Right lobe of liver (tissue), 6 donors: ENCODE measurements around the gene MCM8. TPM values are rescaled to one million over a fixed set of nuclear protein-coding genes. Genes with fewer than 3 reads are reported as not detected.
A peak's percentile ranks its signal among the peaks of the same experiment; 100 is the strongest.

Experiments
- ATAC-seq, 4 donors: fragments of 200-7000 bp; cut with Tn5 transposase; one replicate each; pipeline ENCODE4 v1.9.1; 2020; ENCODE audit warnings: mild to moderate bottlenecking in 4 of 4, moderate library complexity in 4 of 4
- DNase-seq, 3 donors: peaks; one replicate each; pipeline ENCODE4 v3.0.0-alpha.2; 2020
- H3K27ac ChIP-seq, 3 donors: fragments of 200-600 bp; one replicate each; pipeline ENCODE4 v1.8.0; 2022
- H3K27me3 ChIP-seq, 2 donors: fragments of 200-600 bp; one replicate each; pipeline ENCODE4 v1.8.0; 2022
- H3K36me3 ChIP-seq, 4 donors: fragments of 200-600 bp; sonication (generic) in 1 of 4; one replicate each; pipeline versions ENCODE4 v1.5.1 to v1.8.0; 2017 to 2022; ENCODE audit warnings: control low read depth in 1 of 4
- H3K4me1 ChIP-seq, 4 donors: fragments of 200-600 bp; sonication (generic) in 1 of 4; one replicate each; pipeline versions ENCODE4 v1.5.1 to v1.8.0; 2017 to 2022; ENCODE audit warnings: control low read depth in 1 of 4
- H3K4me3 ChIP-seq, 3 donors: fragments of 200-600 bp; one replicate each; pipeline ENCODE4 v1.8.0; 2022
- H3K9me3 ChIP-seq, 4 donors: fragments of 200-600 bp; sonication (generic) in 1 of 4; one replicate each; pipeline versions ENCODE4 v1.5.1 to v1.8.0; 2017 to 2022; ENCODE audit warnings: control low read depth in 1 of 4
- CTCF ChIP-seq, 4 donors: fragments of 200-600 bp in 3 of 4; fragments of 450-650 bp in 1 of 4; IDR thresholded peaks; one replicate each; pipeline versions ENCODE4 v1.5.1 to v1.8.0; 2016 to 2022; ENCODE audit warnings: antibody characterized with exemption in 4 of 4, mild to moderate bottlenecking in 2 of 4
- POLR2A ChIP-seq: fragments of 450-650 bp; IDR thresholded peaks from one replicate; pipeline ENCODE4 v1.6.1; 2017; ENCODE audit warnings: antibody characterized with exemption, mild to moderate bottlenecking
- WGBS: methylation state at CpG from one replicate; pipeline ENCODE4 v1.1.6; 2018; ENCODE audit warnings: low coverage, low lambda C conversion rate; ENCODE audit not compliant: insufficient coverage; ENCODE audit errors: missing lambda C conversion rate; 5-methylcytosine and 5-hydroxymethylcytosine counted together
- intact Hi-C, 2 donors: fragments of 100-400 bp; cut with DNase I; formaldehyde crosslinking; loops; one replicate each; pipeline versions ENCODE4 v1.11.2 to v1.14.1; 2022
- long read RNA-seq: library from polyadenylated mRNA; unstranded; transcript quantifications from one replicate; pipeline ENCODE4 v2.0.0, GENCODE V29; 2019
- total RNA-seq, 6 experiments: library from RNA; depleted of rRNA in 2 of 6; stranded (reverse); fragments of >200 nt in 2 of 6; fragmentation: NEBNext Ultra II Directional in 3 of 6; extraction: Animal tissue kit (Norgen Biotek cat#: 25700) in 3 of 6; gene quantifications; one replicate each; pipeline versions ENCODE4 v1.1.0 to v1.2.4, GENCODE V29; 2016 to 2023
- donor health status: DM: no; HTN: yes; CAD: no.
- donor health status: DM: no; HTN: no; CAD: no.
- donor health status: DM: no; HTN: no; CAD: no.
- donor health status: DM: no; HTN: yes; CAD: no.
- donor health status: DM: no; HTN: yes; CAD: no.

MCM8 gene
- total RNA-seq, result 1 to 10 TPM; 1.4 to 2.5 (median 1.6) TPM
- long read RNA-seq, result 0 reads

- Histone ChIP-seq H3K9me3 (no peaks in the 10 kb centered on the region), H3K27ac (peak within 1 kb of the TSS in 1 of 3 donors; percentile 50), H3K36me3 (peaks cover 0 to 23% (median 4%) of the 10 kb centered on the region in 4 donors), H3K4me3 (peak within 1 kb of the TSS; percentile 86 to 98 (median 93)), H3K4me1 (peaks cover 0 to 15% (median 2%) of the 10 kb centered on the region in 4 donors), H3K27me3 (no peaks in the 10 kb centered on the region)
- ATAC-seq (peak; percentile 100), DNase-seq (peak; percentile 96 to 97 (median 96))
- TF ChIP-seq POLR2A (peak; percentile 48), CTCF (IDR thresholded peaks at IDR 0.05) (no peak)
- WGBS, result under 1% methylated on average over 35 of the region's 61 CpGs
- intact Hi-C loops, result no loop called here
Observed at GRCh38 chr20:5950271-5951031, at the start of gene MCM8, which contains the start of gene TRMT6. TSS of gene MCM8 (plus strand) at chr20:5950652. CDS start at chr20:5952016, 1,364 bp downstream. TSS of gene TRMT6 (minus strand) at chr20:5950533. CDS start at chr20:5950405, 128 bp downstream.

GRCh38 chr20:5900908-5901307 is 49.5 kb upstream of the MCM8 start:
- Histone ChIP-seq H3K27me3 (no peaks in the 10 kb centered on the region), H3K4me3 (no peak overlapping the region), H3K4me1 (no peaks in the 10 kb centered on the region), H3K9me3 (no peaks in the 10 kb centered on the region), H3K36me3 (no peaks in the 10 kb centered on the region), H3K27ac (no peak overlapping the region)
- no peak for ATAC-seq
- 56% methylated on average over 1 of the region's 1 CpG for WGBS
- TF ChIP-seq CTCF (IDR thresholded peaks at IDR 0.05) (no peak), POLR2A (no peak)
- DNase-seq, result no peak
- intact Hi-C loops, result no loop called here

- Histone ChIP-seq H3K36me3 (no peaks in the 10 kb centered on the region), H3K4me3 (no peak overlapping the region), H3K27me3 (no peaks in the 10 kb centered on the region), H3K27ac (no peak overlapping the region), H3K4me1 (peaks cover 0 to 8% (median 0%) of the 10 kb centered on the region in 4 donors), H3K9me3 (no peaks in the 10 kb centered on the region)
- DNase-seq, result no peak
- TF ChIP-seq CTCF (IDR thresholded peaks at IDR 0.05) (no peak), POLR2A (no peak)
- intact Hi-C loops, result no loop called here
- ATAC-seq, result no peak
- 57% methylated on average over 2 of the region's 2 CpGs for WGBS
Observed at GRCh38 chr20:5908981-5909380, 41.5 kb upstream of the MCM8 start.

- WGBS, result 49% methylated on average over 6 of the region's 6 CpGs
- peaks cover 0 to 8% (median 0%) of the 10 kb centered on the region in 4 donors for H3K4me1 ChIP-seq
- intact Hi-C loops, result no loop called here
- no peak overlapping the region for H3K4me3 ChIP-seq
- no peaks in the 10 kb centered on the region for H3K27me3 ChIP-seq
- H3K36me3 ChIP-seq, result no peaks in the 10 kb centered on the region
- TF ChIP-seq CTCF (IDR thresholded peaks at IDR 0.05) (no peak), POLR2A (no peak)
- ATAC-seq, result no peak
- no peak for DNase-seq
- no peak overlapping the region for H3K27ac ChIP-seq
- H3K9me3 ChIP-seq, result no peaks in the 10 kb centered on the region
Observed at GRCh38 chr20:5910186-5910585, 40.3 kb upstream of the MCM8 start.
